Embryonic facial prominence (tissue), 1 donor: ENCODE measurements around the gene KCNA3.

Experiments used
- DNase-seq: peaks from one replicate; pipeline ENCODE4 v3.0.0-alpha.2; 2016; ENCODE audit errors: extremely low spot score

KCNA3 gene

DNA sequence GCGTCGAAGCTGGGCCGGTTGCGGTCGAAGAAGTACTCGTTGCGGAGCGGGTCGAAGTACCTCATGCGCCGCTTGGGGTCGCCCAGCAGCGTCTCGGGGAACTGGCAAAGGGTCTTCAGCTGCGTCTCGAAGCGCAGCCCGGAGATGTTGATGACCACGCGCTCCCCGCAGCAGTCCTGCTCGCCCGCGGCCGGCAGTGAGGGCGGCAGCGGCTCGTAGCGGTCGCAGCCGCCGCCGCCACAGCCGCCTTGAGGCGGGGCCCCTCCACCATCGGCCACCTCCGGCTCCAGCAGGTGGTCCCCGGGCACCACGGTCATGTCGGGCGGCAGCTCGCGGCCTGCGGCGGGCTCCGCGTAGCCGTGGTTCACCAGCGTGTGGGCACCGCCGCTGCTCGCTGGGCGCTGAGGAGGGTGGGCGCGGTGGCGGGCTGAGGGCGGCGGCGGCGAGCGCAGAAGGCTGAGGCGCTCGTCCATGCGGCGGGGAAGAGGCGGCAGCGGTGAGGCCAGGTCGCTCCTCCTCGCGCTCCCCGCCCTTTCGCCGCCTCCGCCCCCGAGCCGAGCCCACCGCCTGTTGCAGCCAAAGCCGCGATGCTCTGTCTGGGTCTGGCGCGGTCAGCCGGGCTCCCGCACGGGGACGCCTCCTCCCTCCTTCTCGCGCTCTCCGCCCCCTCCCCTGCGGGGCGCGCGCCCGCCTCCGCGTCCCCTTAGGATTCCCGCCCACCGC, at the start of gene KCNA3:
Gene KCNA3, minus strand, starts transcription at position 604 of the 723 bp plus-strand sequence. Its CDS starts 131 bp downstream, at position 473.
- no peak for DNase-seq

DNA sequence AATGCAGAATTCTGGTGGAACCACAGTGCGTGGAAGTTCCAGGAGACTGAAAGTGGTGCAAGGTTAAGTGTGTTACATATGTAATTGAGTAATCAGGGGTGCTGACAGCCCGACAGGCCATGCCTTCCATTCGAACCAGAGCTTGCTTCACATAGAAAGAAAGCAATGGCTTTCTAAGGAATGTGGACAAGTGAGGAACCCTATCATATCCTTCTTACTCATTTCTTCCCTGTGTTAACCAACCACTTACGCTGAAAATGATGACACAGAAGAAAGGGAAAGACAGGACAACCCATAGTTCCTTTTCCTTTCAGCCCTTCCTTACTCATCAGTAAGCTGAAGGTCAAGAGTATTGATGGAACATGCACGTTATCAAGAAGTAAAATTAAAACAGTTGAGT, 48.1 kb upstream of the KCNA3 start:
- no peak for DNase-seq

DNA sequence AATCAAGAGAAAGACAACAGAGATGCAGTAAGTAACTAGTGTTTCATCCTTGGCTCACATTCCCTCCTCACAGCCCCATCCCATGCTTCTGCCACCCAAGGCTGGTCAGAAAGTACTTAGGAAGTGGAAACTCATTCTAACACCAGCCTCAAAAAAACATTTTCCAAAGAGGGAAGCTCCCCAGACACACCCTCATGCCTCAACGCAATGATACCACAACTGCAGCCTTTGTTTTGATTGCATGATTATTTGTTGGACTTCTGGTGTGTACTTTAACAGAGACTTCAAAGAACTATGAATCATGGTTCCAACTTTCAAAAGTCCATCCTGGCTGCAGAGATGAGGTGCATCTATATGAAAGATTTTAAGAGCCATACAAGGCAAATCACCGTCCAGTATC, 45.2 kb upstream of the KCNA3 start:
- no peak for DNase-seq

DNA sequence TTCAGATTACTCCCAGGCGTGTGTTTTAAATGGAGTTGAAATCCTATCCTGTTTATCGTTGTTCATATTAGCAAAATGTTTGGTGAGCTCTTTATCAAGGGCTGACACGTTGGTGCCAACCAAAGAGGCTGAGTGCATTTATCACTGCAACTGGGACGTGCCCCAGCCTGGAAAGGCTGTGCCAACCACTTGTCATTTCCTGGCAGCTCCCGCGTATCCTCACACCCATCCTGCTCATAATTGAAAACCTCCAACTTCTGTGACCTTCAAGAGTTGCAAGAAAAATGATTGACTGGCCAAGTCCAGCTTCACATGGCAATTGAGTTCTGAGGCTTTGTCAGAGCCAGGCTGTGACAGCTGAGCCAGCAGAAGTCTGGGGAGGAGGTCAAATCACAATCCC, 43.7 kb upstream of the KCNA3 start:
- no peak for DNase-seq

DNA sequence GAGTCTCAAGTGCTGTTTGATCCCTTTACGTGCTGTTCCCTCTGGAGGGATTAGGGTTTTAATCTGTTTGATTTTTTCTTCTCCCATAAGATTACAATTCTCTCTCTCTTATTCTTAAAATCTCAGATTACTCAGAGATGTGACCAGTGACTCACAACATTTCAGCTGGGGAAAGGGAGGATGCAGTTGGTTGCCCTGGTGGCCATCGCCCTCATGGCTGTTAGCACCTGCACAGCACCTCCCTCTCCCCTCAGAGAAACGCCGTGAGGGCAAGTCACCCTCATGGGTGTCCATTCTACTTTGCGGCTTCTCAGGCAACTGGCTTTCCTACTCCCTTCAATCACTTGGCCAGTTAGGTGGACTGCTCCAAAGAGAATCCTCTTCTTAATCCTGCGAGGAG, 42.4 kb upstream of the KCNA3 start:
- no peak for DNase-seq

DNA sequence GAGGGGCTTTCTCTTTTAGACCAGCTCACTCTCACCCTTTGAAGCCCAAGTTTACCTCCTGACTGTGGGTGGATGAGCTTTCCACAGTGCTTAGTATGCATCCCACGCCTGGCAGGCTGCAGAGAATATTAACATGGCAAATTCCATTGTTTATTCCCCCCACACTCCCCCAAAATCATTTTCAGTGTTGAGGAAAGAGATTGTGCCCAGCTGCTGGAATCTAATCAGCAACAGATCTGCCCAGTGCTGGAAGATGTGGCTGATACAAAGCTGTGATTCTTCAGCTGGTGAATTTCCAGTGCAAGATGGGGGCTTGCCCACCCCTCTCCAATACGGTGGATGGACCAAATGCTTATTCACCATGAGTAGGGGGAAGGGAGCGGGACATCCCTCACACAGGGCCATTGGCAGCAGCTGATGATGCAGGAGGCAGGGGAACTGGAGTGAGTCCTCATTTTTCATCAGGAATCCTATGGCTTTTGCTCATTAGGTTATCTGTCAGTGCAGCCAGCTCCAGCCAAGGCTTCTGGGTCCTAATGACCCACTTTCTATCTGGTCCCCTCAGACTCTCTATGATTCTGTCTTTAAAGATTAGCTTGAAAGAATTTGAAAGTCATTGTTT, 39.7 kb upstream of the KCNA3 start:
- no peak for DNase-seq

DNA sequence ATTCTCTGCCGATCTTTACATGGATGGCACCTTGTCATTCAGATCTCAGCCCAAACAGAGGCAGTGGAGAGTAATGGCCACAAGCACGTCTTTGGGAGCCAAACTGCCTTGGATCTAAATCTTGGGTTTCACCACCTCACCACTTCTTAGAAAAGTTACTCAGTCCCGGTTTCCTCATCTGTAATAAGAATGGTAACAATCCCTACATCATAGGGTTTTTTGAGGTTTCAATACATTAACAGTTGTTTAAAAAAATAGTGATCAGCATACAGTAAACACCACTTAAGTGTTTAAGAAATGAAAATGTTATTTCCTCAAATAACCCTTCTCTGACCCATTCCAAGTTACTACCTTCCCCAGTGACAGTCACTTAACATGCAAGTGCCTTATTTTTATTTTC, 38.5 kb upstream of the KCNA3 start:
- no peak for DNase-seq

DNA sequence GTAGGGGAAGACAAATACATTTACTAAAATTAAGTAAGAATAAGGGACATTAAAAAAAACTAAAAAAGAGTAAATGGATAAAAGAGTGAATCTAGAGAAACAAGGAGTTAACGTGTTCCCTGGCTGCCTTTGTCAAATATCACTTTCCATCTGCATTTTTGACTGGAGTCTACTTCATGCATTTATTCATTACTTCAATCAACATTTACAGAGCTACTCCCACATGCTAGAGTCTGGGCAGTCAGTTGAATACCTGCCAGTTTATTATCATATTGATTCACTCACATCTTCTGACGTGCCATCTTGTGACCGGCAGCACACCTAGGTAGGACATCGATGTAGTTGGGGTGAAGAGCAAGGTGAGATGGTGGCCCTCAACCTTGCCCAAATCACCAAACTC, 35.6 kb upstream of the KCNA3 start:
- DNase-seq = no peak

DNA sequence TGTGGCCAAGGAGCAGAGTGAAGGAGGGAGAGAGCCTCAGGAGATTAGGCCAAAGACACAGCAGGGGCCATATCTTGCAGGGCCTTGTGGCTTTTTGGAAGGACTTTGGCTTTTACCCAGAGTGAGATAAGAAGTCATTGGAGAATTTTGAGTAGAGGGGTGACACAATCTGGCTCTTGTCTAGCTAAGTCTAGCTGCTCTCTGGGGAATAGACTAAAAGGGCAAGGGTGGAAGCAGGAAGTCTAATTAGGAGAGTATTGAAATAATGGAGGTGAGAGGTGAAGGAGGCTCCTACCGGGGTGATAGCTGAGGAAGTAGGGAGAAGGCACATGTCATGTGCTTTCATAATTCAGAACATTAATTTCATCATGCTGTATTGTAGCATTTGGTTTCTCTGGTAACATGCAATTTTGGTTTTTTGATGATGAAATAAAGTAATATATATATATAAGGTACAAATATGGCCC, 34.3 kb upstream of the KCNA3 start:
- no peak for DNase-seq

DNA sequence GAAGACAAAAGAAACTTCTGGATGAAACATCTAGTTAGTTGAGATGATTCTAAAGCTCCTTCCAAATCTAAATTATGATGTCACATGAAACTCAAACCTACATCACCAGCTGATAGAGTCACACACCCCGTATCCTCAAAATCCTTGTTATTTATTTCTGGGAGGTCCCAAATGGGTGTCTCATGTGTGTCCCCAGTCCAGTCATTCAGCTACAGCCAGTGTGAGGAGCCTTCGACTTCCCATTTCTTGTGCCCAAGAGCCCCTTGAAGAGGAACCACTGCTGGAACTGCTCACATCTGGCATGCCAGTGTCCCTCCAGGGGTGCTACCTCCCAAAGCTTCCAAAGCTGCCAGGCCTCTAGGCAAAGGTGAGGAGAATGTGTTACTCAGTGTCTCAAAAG, 32.5 kb upstream of the KCNA3 start:
- DNase-seq = no peak

DNA sequence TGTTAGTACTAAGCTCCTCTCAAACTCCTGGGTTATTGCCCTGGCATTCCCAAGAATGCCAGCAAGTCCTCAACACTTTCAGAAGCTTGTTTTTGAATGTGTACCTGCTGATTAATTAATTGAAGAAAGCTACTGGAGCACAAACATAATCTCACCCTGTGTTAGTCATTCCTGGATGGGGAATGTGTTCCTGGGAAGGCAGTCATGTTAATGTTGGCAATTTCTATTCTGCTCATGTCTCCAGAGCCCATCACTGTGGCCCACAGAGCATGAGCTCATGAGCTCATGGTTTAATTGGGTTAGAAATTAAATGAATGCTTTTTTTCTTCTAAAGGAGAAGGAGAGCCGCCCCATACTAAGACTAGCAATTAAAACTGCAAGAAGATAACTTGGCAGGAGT, 31.9 kb upstream of the KCNA3 start:
- no peak for DNase-seq

DNA sequence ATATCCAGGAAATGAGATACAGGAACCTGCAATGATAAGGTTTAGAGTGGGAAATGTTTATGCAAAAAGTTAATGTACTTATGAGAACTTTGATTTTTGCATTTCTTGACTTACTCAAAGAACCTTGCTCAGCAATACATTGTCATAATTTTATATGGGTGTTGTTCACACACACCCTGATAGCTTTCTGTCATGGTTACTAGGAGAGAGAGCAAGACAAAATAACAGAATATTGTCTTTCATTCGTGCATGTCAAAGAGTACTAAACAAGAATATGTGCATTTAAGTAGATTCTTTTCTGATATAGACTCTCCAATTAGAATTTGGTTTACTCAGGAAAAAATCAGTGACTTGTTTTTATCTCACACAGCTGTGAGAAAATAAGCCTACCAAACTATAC, 27.5 kb upstream of the KCNA3 start:
- DNase-seq = no peak

DNA sequence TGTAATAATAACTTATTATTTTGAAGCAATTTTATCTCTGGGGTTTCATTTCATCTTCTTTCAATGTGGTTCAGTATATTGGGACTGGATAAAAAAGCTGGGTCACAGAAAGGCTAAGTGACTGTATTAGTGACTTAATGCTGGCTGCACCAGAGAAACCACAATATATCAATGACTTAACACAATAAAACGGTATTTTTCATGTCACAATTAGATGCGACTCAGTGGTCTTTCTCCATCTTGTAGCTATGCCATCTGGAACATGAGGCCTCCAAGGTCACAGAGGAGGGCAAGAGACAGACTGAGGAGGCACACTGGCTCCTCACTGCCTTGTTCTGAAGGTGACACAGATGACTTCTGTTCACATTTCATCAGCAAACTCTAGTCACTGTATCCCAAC, 26.0 kb upstream of the KCNA3 start:
- no peak for DNase-seq

DNA sequence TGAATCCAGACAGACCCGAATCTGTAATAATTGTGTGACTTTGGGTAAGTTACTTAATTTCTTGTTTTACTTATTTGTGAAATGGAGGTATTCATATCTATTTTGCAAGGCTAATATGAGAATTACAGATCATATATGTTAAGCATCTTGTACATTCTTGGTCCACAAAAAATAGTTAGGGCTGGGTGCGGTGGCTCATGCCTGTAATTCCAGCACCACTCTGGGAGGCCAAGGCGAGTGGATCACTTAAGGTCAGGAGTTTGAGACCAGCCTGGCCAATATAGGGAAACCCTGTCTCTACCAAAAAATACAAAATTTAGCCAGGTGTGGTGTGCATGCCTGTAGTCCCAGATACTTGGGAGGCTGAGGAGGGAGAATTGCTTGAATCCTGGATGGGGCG, 22.9 kb upstream of the KCNA3 start:
- DNase-seq = no peak

DNA sequence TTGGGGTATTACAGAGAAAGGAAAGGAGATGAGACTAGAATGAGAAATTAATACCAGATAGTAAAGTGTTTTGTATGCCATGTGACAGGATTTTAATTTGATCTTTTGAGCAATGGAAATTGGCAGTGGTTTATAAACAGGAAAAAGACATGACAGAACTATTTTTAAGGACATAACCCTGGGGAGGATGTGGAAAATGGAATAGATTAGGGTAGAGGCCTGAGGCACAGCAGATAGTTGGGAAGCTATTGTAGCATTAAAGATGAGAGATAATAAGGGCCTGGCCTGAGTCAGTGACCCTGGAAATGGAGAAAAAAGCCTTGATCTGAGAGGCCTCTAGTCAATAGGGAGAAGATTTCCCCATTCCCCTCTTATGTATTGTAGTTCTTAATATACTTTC, 22.1 kb upstream of the KCNA3 start:
- no peak for DNase-seq

DNA sequence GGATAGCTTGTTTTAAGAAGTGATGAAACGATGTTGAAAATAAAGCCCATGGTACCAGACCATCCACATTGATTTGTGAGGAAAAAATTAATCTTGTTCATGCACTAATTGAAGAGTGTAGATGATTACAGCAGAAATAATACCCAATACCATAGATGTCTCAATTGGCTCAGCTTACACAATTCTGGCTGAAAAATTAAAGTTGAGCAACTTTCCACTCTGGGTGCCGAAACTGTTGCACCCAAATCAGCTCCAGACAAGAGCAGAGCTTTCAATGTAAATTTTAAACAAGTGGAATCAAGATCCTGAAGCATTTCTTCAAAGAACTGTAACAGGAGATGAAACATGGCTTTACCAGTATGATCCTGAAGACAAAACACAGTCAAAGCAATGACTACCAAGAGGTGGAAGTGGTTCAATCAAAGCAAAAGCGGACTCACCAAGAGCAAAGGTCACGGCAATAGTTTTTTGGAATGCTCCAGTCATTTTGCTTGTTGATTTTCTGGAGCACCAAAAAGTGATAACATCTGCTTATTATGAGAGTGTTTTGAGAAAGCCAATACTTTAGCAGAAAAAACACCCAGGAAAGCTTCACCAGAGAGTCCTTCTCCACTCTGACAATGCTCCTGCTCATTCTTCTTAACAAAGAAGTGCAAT, 16.1 kb upstream of the KCNA3 start:
- no peak for DNase-seq

DNA sequence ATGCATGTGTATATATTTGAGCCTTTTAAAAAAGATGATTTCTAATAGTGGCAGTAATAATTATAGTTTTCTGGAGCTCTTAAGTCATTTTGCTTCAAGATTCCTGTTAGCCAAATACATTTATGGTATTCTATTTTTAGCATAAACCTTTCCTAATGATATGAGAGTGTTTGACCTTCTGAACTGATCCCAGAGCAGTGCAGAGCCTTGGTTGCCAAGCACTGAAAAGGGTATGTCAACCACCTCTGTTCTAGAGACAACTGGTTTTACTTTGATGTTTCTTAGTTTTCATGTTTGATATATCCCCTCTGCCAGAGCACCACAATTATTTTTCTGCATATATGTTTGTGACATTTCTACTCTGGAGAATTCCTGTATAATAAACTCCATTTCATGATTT, 15.1 kb upstream of the KCNA3 start:
- no peak for DNase-seq

DNA sequence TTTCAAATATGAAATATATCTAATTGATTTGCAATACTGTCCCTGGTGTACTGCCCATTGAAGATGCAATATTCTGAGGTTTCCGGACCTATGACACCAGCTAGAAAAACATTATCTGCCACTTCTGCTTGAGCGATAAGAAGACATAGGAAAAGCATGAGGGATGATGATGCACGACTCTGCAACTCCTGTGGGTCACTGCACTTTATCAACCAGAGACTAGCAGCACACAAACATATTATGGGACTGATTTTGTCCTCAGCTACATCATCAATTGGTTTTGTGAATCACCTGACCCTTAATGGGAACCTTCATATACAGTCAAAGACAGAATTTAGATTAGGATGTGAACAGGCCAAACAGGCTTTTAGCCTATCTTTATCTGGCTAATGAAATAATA, 13.8 kb upstream of the KCNA3 start:
- DNase-seq = no peak

DNA sequence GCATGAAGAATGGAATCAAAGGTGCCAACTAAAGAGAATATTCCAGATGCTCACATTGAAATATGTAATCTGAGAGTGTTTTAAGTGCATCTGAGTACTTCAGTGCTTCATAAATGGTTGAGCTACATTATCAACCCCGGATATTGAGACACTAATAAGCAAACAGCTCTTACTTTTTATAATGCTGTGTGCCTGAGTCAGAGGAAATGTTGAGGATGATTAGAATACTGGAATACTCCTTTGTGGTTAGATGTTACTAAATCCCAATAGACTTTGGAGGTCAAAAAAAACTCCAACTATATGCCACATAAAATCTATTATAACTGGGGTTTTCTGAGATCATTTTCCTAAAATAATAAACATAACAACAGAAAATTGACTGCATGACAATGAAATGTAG, 12.5 kb upstream of the KCNA3 start:
- DNase-seq = no peak

DNA sequence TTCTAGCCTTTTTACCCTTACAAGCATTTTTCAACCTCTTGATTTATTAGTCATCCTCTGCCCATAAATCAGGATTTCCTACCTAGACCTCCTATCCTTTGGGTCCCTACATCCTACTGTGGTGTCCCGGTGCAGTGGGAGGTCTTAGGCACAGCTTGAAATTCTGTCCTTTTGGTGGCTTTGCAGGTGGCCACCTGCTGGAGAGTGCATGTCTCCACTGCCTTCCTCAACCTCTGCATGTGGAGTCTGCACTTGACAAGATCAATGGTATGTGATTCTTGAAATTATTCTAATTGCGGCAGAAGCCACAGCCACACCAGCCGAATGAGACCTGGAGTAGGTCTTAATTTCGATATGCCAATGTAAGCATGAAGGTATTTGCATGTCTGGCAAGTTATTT, 11.4 kb upstream of the KCNA3 start:
- DNase-seq = no peak

DNA sequence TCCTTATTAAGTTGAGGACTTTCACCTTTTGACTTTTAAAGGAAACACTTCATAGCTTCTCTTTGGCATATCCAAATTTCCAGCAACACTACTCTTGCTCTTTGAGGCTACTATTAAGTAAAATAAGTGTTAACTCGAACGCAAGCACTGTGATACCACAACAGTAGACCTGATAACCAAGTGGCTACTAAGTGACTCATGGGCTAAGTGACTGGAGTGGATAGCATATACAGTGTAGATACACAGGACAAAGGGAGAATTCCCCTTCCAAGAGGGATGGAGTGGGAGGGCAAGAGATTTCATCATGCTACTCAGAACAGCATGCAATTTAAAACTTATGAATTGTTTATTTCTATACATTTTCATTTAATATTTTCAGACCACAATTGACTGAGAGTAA, 9.8 kb upstream of the KCNA3 start:
- DNase-seq = no peak

DNA sequence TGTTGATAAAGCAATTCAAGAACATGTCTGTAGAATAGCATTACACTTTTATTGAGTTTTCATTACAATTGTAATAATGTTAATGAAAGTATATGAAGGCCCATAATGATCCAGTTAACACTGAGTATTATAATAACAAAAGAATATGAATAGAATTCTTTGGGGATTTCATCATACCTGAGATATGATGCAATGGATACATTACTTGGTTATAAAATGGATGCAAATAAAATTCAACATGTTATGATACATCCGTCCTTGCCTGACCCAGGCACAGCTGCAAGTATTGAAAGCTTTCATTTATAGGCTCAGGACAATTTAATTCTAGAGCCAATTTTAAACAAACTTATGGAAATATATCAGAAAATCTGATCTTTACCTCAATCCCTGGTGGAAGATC, 8.2 kb upstream of the KCNA3 start:
- no peak for DNase-seq

DNA sequence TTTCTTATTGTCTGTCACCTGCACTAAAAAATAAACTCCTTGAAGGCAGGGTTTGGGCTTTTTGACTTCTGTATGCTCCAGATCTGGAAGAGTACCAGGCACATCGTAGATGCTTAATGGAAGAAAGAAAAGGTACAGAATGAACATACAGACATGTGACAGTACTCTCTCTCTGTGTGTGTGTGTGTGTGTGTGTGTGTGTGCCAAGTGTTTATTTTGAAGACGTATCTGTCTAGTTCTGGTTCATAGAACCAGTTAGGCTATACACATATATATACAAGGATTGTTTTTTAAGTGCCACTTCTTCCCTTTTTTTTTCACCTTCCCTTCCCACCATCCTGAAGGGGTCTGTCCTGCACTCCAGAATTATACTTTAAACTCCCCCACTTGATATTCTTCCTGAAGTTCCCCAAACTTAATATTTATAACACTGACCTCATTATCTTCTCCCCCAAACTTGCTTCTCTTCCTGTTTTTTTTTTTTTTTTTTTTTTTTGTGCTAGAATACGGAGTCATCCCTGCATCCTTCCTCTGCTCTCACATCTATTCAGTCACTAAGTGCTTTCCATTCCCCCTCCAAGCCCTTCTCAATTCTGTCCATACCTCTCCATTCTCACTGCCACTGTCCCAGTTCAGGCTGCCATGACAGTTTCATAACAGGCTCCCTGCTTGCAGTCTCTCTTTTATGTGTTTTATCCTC, 5.4 kb upstream of the KCNA3 start:
- no peak for DNase-seq
